Measurements from ENCODE around the gene ASB12. TPM values are rescaled to one million over a fixed set of nuclear protein-coding genes. Genes with fewer than 3 reads are reported as not detected.

Gene ASB12
- total and polyA plus RNA-seq, 10 of the 15 experiments (the other 5 are each of a cell fraction or from before 2014, with no cell fraction given), result 0.07 to 0.35 (median 0.14) TPM; not detected in 6

DNA sequence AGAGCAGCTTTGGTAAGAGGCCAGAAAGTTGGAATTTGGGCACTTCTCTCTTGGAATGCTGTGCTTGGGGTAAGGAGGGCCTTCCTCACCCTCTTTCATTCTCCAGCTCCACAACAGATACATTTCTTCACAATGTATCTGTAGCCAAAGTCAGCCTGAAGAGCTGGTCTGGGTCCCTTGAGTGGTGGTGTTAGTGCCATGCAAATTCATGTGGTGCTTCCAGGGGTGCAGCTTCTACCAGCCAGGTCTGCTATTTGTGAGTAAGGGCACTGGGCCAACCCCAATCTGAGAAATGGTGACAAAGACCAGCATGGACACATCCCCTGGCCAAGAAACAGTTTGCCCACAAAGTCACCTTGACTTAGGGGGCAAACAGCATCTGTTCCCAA lies 42.7 kb downstream of the ASB12 start (continued):
- TF ChIP-seq CBX3 (IDR thresholded peaks at IDR 0.05; ENCODE audit: borderline replicate concordance, low read depth), result no peak
- TF ChIP-seq SREBF1 (IDR thresholded peaks at IDR 0.05; ENCODE audit: low read length), result no peak
- TF ChIP-seq EGR1 (IDR thresholded peaks at IDR 0.05; ENCODE audit: borderline replicate concordance in 1 of 2, low read depth in 2 of 2, low read length in 2 of 2), result no peak
- no peak for TF ChIP-seq CREM (IDR thresholded peaks at IDR 0.05; ENCODE audit: low read depth)
- no peak for TF ChIP-seq TCF7 (IDR thresholded peaks at IDR 0.05; ENCODE audit: borderline replicate concordance)
- TF ChIP-seq MEF2B (IDR thresholded peaks at IDR 0.05; ENCODE audit: partially characterized antibody, poor library complexity, severe bottlenecking), result no peak
- TF ChIP-seq SUPT20H (IDR thresholded peaks at IDR 0.05; ENCODE audit: borderline replicate concordance, control insufficient read depth, low read depth, low read length), result no peak
- no peak for TF ChIP-seq BCL11A (IDR thresholded peaks at IDR 0.05; ENCODE audit: low read depth, low read length)
- TF ChIP-seq, protein P1, sequence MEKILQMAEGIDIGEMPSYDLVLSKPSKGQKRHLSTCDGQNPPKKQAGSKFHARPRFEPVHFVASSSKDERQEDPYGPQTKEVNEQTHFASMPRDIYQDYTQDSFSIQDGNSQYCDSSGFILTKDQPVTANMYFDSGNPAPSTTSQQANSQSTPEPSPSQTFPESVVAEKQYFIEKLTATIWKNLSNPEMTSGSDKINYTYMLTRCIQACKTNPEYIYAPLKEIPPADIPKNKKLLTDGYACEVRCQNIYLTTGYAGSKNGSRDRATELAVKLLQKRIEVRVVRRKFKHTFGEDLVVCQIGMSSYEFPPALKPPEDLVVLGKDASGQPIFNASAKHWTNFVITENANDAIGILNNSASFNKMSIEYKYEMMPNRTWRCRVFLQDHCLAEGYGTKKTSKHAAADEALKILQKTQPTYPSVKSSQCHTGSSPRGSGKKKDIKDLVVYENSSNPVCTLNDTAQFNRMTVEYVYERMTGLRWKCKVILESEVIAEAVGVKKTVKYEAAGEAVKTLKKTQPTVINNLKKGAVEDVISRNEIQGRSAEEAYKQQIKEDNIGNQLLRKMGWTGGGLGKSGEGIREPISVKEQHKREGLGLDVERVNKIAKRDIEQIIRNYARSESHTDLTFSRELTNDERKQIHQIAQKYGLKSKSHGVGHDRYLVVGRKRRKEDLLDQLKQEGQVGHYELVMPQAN (conservative IDR thresholded peaks at IDR 0.05), result no peak

DNA sequence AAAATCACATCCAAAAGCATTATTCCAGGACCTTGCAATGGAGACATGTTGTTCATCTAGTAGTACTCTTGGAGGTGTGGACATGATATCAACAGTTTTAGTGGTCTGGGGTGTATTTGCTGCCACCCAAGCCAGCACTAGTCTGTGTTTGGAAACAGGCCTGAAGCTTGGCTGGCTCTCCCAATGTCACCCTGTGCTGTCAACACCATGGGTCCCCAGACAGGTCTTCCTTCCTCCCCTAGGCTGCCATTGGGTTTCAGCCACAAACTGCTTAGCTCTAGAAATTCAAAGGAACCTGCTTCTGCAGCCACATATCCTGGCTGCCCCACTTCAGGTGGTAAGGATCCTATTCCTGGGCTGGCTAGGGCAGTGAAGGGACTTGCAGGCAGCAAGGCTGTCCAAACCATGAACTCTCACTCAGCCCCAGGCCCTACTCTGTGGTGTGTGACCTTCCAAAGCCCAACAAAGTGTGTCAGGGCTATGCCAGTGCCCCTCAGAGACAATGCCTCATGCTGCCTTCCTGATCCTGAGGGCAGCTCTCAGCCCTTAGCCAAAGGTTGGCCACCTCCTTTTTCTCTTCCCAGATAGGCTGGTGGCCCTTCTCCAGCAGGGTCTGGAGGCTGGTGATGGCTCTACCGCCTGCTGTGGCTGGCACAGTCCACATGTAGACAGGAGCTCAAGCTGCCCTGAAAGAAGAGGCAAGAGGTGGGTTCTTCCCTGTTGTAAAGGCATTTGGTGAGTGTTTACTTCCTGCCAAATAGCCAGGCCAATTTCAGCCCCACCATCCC lies 43.2 kb downstream of the ASB12 start:
- no TSS peak for BruUV-seq (replicated peaks)
- POLR2A ChIA-PET, result interaction anchor here (1.7 kb wide), 1 partner anchor 10 kb away, joined by 4 read pairs; no protein-coding TSS in a partner anchor
- Histone ChIP-seq H3K79me2 (ENCODE audit: control insufficient read depth, insufficient read depth, low read length) (no peaks in the 10 kb centered on the region), H4K20me1 (ENCODE audit: control insufficient read depth, insufficient read depth) (no peaks in the 10 kb centered on the region), H3K4me2 (ENCODE audit: control insufficient read depth, insufficient read depth) (no peak overlapping the region), H3K9ac (ENCODE audit: control insufficient read depth, insufficient read depth, low read length) (no peak overlapping the region), H3K9me3 (replicated peaks; ENCODE audit: control insufficient read depth, insufficient read depth, low read length) (no peaks in the 10 kb centered on the region), H3K4me1 (ENCODE audit: control insufficient read depth, insufficient read depth, low read length) (no peaks in the 10 kb centered on the region), H3K4me3 (no peak overlapping the region), H2AFZ (ENCODE audit: control insufficient read depth, low read depth, low read length) (no peak overlapping the region), H3K27me3 (replicated peaks in 1 of 2; ENCODE audit: control insufficient read depth in 2 of 2, insufficient read depth in 2 of 2, low read length in 1 of 2) (no peaks in the 10 kb centered on the region), H3K36me3 (ENCODE audit: control insufficient read depth in 2 of 2, insufficient read depth in 2 of 2, low read length in 1 of 2) (peaks cover 0 to 3% of the 10 kb centered on the region in 2 experiments; a peak in 3 of 4 replicates), H3K27ac (ENCODE audit: control insufficient read depth, insufficient read depth) (no peak overlapping the region)
- CTCF ChIA-PET, result no interaction called here
- RAD21 ChIA-PET (ENCODE audit: unreplicated experiment), result no interaction called here
- in situ Hi-C loops (cut with MboI) (no loop called here), intact Hi-C loops (cut with micrococcal nuclease; ENCODE audit: unreplicated experiment) (no loop called here)
- 75% methylated on average over 1 of the region's 1 CpG for WGBS (ENCODE audit: insufficient coverage, insufficient replicate concordance, low lambda C conversion rate, missing lambda C conversion rate)
- FAIRE-seq (no peak), ATAC-seq (no peak), DNase-seq (ENCODE audit: low read depth, low spot score) (no peak)
- SMC1A ChIA-PET (ENCODE audit: uncharacterized antibody, unreplicated experiment), result interaction anchor here (0.5 to 0.6 kb wide), 2 partner anchors 185 to 1568 kb away, joined by 3 read pairs; no protein-coding TSS in a partner anchor
- TF ChIP-seq PAX8 (IDR thresholded peaks at IDR 0.05), result no peak
- TF ChIP-seq POU2F2 (IDR thresholded peaks at IDR 0.05; ENCODE audit: borderline replicate concordance, low read depth, low read length), result no peak
- no peak for TF ChIP-seq SREBF1 (IDR thresholded peaks at IDR 0.05; ENCODE audit: low read length)
- no peak for TF ChIP-seq KDM1A (IDR thresholded peaks at IDR 0.05; ENCODE audit: borderline replicate concordance)
- TF ChIP-seq HDAC6 (IDR thresholded peaks at IDR 0.05; ENCODE audit: unreplicated experiment), result no peak
- no peak for TF ChIP-seq NR2C1 (IDR thresholded peaks at IDR 0.05)
- TF ChIP-seq FOXM1 (IDR thresholded peaks at IDR 0.05; ENCODE audit: low read depth, low read length), result no peak
- TF ChIP-seq, protein P2, sequence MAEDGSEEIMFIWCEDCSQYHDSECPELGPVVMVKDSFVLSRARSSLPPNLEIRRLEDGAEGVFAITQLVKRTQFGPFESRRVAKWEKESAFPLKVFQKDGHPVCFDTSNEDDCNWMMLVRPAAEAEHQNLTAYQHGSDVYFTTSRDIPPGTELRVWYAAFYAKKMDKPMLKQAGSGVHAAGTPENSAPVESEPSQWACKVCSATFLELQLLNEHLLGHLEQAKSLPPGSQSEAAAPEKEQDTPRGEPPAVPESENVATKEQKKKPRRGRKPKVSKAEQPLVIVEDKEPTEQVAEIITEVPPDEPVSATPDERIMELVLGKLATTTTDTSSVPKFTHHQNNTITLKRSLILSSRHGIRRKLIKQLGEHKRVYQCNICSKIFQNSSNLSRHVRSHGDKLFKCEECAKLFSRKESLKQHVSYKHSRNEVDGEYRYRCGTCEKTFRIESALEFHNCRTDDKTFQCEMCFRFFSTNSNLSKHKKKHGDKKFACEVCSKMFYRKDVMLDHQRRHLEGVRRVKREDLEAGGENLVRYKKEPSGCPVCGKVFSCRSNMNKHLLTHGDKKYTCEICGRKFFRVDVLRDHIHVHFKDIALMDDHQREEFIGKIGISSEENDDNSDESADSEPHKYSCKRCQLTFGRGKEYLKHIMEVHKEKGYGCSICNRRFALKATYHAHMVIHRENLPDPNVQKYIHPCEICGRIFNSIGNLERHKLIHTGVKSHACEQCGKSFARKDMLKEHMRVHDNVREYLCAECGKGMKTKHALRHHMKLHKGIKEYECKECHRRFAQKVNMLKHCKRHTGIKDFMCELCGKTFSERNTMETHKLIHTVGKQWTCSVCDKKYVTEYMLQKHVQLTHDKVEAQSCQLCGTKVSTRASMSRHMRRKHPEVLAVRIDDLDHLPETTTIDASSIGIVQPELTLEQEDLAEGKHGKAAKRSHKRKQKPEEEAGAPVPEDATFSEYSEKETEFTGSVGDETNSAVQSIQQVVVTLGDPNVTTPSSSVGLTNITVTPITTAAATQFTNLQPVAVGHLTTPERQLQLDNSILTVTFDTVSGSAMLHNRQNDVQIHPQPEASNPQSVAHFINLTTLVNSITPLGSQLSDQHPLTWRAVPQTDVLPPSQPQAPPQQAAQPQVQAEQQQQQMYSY (CRISPR knock-in tag; IDR thresholded peaks at IDR 0.05), result no peak
- TF ChIP-seq SREBF2 (IDR thresholded peaks at IDR 0.05; ENCODE audit: low read length), result no peak

Data from GM12878 (cell line).